Kasumi-1 (cell line): Measurements from ENCODE around the gene REV3L.
"Not testable (repeated sequence)": the region's sequence is repeated elsewhere in the genome, so short reads cannot be mapped to it uniquely, and the experiment has no call there.

Experiments used
- DNase-seq, 2 experiments: peaks; one replicate each; lab custom pipeline; 2025; lab: John Stamatoyannopoulos, UW

Gene REV3L

DNA sequence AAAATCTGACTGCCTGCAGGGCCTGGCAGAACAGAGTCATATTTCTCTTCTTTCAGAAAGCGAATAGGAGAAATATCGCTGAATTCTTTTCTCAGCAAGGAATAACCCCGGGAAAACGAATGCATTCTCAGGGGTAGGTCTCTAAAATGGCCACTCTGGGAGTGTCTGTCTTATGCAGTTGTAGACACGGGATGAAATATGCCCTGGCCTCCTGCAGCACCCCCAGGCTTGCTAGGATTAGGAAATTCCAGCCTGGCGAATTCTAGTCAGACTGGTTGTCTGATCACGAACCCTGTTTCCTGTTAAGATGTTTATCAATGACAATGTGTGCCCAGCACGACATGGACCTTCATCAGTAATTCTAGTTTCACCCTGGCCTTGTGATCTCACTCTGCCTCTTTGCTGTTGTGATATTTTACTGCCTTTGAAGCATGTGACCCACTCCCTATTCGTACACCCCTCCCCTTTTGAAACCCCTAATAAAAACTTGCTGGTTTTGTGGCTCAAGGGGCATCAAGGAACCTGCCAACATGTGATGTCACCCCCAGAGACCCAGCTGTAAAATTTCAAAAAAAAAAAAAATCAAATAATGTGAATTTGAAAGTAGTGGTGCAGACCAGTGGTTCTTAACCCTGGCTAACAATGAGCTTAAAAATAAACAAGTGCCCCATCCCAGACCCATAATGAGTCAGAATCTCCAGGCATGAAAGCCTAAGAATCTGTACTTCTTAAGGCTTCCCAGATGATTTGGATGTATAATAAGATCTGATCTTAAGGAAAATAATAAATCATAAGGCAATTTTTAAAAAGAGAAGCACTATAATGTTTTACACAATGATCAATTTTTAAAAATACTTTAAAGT is 181.8 kb downstream of the REV3L start:
- not testable (repeated sequence) for DNase-seq

DNA sequence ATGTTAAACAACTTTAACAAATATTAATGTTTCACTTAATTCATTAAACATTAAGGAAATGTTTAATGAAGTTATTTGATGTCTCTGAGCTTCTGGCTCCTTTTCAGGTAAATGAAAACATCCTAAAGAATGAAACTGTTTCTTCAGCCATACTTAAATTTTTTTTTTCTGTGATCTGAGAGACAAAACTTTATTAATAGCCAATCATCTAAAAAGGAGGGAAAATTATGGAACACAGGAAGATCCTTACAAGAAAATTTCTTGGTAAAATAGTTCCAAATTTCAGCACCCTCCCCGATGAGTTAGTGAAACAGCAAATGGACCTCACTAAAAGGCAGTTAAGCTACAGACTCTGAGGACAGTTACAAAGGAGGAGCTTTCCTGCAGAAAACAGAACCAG is 185.2 kb downstream of the REV3L start:
- no peak for DNase-seq

DNA sequence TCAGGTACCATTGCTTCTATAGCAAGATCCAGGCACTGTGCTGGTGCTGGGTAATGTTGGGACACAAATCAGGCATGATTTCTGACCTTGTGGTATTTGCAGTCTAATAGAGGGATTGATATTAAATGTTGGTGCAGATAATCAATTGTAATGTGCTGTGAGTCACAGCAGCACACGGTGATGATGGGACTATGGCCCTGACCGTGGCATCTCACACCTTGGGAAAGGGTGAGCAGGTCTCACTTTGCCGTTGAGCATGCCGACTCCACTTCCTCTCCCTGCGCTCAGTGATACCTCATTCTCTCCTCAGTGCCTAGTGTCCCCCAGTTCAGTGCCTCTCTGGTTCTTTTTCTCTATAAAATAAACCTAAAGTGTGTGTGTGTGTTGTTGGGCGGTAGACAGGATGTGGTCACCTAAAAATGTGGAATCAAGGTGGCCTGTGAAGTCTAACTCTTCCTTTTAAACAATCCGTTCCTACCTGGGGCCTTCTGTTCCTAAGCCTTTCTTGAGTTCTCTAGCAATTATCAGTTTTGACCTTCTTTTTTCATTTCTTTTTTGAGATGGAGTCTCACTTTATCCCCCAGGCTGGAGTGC is 188.5 kb downstream of the REV3L start:
- DNase-seq = no peak

DNA sequence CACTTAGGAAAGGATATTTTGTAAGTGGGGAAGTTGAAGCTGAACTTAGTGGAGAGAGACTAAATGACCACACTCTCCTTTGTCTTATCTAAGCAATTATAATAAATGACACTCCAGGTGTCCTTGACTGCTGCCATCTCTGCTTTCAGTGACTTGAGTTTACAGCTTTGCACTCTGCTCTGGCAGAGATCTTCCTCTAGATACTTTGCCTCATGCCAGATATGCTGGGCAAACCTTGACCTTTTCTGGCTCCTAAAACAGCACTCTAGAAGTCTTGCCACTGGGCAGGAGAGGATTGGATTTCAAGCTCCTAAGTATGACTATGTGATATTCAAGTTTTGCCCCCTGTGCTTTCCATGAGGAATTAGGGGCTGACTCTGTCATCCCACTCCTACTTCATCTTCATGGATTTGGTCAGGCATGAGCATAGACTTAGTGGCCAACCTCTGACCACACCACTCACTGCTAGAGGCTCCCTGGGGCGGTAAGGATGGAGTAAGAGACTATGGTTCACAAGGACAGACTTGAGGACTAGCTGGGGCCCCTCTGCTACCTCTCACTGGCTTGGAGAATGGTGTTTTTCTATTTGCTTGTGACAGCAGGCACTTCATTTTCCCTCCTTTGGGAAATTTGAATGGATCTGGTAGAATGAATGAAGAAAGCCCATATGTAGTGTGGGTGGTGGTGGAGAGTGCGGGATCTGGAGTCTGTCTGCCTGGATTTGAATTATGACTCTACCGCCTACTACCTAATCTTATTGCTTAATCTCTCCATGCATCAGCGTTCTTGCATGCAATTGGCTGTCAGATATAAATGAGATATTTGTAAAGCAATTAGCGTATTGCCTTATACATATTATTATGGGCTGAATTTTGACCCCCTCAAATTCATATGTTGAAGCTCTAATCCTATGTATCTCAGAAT is 191.4 kb downstream of the REV3L start:
- no peak for DNase-seq

GRCh38 chr6:111290689-111291335 is 192.2 kb downstream of the REV3L start:
- DNase-seq = peak in 1 of 2 experiments; percentile 13

DNA sequence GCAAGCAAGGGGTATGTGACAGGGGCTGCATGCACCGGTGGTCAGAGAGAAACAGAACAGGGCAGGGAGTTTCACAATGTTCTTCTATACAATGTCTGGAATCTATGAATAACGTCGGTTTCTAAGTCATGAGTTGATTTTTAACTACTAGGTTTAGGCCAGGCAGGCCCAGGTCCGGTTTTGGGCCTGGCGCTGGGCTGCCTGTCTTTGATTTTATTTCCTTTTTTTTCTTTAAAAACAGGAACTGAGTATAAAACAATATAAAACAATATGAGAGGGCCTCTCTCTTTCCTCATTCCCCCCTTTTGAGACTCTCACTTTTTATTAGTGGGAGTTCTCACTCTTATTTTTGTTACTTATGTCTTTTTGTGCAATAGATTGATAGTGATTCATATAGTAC is 198.7 kb downstream of the REV3L start:
- DNase-seq = not testable (repeated sequence)

GRCh38 chr6:111283707-111284106 is 199.3 kb downstream of the REV3L start:
- DNase-seq = no peak

GRCh38 chr6:111282515-111282914 is 200.5 kb downstream of the REV3L start:
- DNase-seq = no peak

GRCh38 chr6:111280445-111280955 is 202.5 kb downstream of the REV3L start:
- DNase-seq = no peak

DNA sequence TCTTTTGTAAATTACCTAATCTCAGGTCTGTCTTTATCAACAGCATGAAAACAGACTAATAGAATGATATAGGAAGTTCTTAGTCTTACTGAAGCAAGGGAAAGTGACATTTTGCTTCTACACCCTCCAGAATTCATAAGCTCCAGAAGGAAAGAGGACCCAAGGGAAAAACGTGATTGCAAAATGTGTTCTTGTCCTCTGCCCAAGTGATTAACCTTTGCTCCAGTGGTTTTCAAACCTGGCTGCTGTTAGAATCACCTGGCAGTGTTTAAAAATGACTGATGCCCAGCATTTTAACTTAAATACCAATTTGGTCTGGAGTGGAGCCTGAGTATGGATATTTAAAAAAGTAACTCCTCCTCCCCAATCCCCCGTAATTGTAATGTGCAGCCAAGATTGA is 204.3 kb downstream of the REV3L start:
- DNase-seq = no peak

- no peak for DNase-seq
These were observed 205.2 kb downstream of the REV3L start for GRCh38 chr6:111277819-111278218.

- no peak for DNase-seq
These were observed 206.3 kb downstream of the REV3L start for GRCh38 chr6:111276736-111277135.

GRCh38 chr6:111276335-111276734 is 206.7 kb downstream of the REV3L start:
- no peak for DNase-seq

- no peak for DNase-seq
These were observed 208.3 kb downstream of the REV3L start for GRCh38 chr6:111274593-111275217.

DNA sequence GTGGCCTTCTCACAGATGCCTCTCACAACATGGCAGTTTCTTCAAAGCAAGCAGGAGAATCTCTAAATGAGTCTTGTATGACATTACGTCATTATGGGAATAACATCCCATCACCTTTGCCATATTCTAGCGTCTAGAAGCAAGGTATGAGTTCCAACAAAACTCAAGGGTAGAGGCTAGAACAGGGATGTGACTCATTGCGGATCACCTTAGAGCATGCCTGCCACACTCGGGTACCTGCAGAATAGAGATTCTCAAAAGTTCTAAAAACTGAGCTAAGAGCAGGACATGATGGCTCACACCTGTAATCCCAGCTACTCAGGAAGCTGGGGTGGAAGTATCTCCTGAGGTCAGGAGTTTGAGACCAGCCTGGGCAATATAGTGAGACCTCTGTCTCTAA is 212.9 kb downstream of the REV3L start:
- no peak for DNase-seq

DNA sequence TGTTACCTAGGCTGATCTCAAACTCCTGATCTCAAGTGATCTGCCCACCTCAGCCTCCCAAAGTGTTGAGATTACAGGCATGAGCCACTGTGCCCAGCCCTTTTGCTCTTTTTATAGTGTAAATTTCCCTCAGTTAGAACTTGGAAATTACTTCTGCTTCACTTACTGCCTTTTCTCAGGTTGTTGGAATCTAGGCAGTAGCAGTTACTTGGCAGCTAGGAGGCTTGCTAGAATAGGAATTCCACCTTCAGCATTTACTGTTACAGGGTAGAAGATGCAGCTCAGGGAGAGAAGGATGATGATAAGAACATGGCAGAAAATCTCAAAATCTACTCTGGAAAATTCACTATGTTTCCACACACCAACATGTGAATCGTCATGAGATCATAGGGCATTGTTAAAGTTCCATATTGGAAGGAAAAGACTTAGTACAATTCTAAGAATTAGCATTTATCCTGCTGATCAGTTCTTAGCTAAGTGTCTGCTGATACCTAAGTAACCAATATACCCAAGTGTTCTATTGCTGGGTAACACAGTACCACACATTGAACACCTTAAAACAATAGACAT is 213.5 kb downstream of the REV3L start:
- DNase-seq = no peak

DNA sequence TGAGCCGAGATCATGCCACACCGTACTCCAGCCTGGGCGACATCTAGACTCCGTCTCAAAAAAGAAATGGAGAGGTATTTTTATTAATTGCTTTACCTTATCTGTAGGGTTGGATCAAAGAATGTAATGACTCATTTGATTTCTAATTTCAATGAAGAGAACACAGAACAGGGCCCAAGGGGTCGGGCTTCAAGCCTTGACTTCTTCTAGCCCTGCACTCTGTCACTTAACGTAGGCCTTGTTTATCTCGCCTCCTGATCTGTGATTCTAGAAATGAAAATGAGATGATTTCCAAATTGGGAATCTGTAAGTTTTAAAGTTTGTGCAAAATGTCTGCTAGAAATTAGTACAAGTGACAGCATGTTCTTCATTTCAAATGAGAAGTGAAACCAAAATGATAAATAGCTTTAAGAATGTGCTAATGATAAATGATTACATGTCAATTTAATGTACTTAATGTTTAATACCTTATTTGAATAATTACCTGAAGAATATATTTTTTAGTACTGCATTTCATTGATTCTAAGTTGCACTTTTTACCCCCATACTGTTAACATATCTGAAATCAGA is 215.2 kb downstream of the REV3L start:
- no peak for DNase-seq

DNA sequence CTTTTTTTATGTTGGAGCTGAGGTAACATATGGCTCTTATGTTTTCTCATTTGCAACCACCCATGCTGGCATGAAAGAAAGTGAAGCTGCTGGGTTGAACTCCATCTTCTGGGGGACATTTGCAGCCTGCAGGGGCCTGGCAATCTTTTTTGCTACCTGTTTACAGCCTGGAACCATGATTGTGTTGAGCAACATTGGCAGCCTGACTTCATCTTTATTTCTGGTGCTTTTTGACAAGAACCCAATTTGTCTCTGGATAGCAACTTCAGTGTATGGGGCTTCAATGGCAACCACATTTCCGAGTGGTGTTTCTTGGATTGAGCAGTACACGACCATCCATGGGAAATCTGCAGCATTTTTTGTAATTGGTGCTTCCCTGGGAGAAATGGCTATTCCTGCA is 216.7 kb downstream of the REV3L start:
- DNase-seq = no peak

DNA sequence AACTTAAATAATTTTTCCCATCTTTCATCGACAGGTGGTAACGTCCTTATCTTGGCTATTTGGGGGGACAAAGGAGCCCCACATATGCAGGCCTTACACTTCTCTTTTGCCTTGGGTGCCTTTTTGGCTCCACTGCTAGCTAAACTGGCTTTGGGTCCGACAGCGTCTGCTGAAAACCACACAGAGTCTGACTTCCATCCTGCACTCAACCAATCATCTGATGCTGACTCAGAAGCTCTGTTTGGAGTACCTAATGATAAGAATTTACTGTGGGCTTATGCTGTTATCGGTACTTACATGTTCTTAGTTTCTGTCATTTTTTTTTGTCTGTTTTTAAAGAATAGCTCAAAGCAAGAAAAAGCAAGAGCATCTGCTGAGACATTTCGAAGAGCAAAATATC is 217.2 kb downstream of the REV3L start:
- DNase-seq = no peak

GRCh38 chr6:111263837-111264236 is 219.2 kb downstream of the REV3L start:
- DNase-seq = peak; percentile 20 to 36
